ENCODE results near the gene SNN.
A peak's percentile ranks its signal among the peaks of the same experiment; 100 is the strongest.

The SNN gene

DNA sequence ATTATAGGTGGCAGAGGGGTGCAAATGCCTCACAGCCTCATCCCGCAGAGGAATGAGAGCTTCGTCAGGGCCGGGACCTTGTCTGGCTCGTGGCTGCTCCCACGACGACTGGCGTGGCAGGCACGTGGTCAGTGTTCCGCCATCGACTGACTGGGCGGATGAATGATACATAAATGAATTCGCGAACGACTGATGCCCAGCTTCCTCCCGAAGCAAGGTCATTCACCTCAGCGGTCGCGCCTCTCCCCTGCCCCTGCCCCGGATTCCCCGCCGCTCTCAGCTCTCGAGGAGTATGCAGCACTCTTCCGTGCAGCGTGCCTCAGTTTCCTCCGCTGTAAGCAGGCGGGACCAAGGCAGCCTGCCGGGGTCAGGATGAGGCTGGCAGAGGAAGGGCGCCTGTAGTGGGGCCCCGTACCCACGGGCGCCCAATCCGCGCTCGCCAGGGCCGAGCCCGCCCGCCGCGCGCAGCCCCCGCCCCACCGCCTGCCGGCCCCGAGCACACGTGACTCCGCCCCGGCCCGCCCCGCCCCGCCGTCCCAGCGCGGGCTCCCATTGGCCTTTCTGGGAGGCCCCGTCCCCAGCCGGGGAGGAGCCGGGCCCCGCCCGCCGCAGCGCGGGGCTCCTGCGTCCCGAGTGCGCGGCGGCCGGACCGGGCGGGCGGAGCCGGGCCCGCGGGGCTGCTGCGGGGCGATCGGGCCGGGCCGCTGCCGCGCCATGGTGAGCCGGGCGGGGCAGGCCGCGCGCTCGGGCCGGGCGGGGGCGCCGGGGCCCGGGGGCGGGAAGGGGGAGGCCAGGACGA lies at the start of gene SNN:
Gene SNN, plus strand, starts transcription at position 632 of the 799 bp plus-strand sequence. CDS start 7,605 bp downstream, outside the sequence.
- peak within 1 kb of the TSS; percentile 67 for H3K4me3 ChIP-seq (ENCODE audit: low read length)
- TF ChIP-seq, protein P1, sequence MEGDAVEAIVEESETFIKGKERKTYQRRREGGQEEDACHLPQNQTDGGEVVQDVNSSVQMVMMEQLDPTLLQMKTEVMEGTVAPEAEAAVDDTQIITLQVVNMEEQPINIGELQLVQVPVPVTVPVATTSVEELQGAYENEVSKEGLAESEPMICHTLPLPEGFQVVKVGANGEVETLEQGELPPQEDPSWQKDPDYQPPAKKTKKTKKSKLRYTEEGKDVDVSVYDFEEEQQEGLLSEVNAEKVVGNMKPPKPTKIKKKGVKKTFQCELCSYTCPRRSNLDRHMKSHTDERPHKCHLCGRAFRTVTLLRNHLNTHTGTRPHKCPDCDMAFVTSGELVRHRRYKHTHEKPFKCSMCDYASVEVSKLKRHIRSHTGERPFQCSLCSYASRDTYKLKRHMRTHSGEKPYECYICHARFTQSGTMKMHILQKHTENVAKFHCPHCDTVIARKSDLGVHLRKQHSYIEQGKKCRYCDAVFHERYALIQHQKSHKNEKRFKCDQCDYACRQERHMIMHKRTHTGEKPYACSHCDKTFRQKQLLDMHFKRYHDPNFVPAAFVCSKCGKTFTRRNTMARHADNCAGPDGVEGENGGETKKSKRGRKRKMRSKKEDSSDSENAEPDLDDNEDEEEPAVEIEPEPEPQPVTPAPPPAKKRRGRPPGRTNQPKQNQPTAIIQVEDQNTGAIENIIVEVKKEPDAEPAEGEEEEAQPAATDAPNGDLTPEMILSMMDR (conservative IDR thresholded peaks at IDR 0.05; ENCODE audit: low read depth, low read length) = no peak
- no peak for DNase-seq (ENCODE audit: low read depth)

DNA sequence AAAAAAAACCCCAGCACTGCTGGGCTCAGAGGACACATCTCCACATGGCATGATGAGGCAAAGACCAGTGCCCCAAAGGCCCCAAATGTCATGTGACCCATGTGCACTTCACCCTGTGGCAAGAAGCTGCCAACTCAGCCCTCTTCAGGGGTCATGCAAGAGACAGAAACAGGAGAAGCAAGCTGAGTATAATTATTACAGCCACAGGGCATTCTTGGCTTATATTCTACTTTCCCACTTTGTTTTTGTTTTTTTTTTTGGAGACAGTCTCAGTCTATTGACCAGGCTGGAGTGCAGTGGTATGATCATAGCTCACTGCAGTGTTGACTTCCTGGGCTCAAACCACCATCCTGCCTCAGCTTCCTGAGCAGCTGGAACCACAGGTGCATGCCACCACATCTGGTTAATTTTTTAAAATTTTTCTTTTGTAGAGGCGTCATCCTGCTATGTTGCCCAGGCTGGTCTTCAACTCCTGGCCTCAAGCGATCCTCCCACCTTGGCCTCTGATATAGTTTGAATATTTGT lies 48.9 kb upstream of the SNN start:
- DNase-seq (ENCODE audit: low read depth) = no peak
- TF ChIP-seq, protein P1 (conservative IDR thresholded peaks at IDR 0.05; ENCODE audit: low read depth, low read length) = no peak
- no peak overlapping the region for H3K4me3 ChIP-seq (ENCODE audit: low read length)

DNA sequence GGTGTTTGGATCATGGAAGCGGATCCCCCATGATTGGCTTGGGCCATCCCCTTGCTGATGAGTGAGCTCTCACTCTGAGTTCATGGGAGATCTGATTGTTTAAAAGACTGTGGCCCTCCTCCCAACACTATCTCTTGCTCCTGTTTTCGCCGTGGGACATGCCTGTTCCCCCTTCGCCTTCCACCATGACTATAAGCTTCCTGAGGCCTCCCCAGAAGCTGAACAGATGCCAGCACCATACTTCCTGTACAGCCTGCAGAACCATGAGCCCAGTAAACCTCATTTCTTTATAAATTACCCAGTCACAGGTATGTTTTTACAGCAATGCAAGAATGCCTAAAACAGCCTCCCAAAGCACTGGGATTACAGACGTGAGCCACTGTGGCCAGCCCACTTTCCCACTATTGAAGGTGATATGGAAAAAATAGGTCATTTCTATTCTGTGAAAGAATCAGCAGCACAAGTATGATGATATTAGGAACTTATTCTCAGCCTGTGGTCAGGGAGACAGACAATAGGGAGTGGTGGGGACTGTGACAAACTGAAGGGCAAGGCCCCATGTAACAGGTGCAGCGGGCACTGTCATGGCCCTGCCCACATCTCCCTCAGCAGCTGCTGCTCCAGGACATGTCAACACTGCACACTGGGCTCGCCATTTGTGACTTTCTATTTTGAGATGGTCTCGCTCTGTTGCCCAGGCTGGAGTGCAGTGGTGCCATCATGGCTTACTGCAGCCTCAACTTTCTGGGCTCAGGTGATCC lies 47.8 kb upstream of the SNN start:
- no peak for DNase-seq (ENCODE audit: low read depth)
- H3K4me3 ChIP-seq (ENCODE audit: low read length) = no peak overlapping the region
- TF ChIP-seq, protein P1 (conservative IDR thresholded peaks at IDR 0.05; ENCODE audit: low read depth, low read length) = no peak

DNA sequence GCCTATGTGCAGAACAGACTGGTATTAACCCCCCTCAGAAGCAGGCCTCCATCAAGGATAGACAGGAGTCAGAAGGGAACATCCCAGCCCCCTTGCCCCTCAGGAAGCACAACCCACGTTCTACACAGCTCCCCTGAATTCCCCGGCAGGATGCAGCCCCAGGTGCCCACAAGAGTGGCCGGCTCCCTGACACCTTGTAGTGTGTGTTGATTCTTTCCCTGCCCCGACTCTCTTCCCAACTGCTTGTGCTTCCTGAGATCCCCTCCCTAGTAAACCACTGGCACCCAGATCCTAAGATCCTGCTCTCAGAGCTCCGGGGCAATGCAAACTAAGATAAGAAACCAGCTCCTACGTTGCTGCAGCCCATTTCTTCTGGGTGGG lies 46.7 kb upstream of the SNN start:
- TF ChIP-seq, protein P1 (conservative IDR thresholded peaks at IDR 0.05; ENCODE audit: low read depth, low read length) = no peak
- no peak overlapping the region for H3K4me3 ChIP-seq (ENCODE audit: low read length)
- no peak for DNase-seq (ENCODE audit: low read depth)

DNA sequence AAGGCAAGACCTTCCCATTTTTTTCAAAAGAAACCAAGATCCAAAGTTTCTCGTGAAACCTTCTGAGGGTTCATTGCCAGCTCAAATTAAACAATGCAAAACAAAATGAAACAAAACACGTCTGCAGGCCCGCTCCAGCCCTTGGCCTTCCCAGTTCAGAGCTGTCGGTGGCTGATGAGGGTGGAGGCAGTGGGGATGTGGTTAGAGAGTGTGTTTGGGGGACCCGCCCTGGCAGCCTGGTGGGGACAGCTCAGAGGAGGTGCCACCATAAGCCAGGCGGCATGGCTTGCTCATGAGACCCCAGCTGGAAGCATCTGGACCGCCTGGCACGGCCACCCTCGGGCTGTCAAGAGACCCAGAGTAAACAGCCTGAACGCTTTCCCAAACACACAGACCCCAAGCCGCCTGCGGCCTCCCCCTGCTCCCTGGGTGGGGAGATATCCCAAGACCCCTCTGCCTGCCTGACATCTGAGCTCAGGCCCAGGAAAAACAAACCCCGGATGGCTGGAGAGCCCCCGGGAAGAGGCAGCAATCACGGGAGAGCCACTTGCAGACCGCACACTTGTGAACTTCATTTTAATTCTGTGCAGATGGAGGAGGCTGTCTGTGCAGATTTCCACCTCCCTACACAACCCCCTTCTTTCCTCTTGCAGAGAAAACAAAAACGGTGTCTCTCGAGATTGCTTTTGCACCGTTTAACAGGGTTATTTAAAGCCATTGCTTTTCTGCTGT lies 46.2 kb upstream of the SNN start:
- TF ChIP-seq, protein P1 (conservative IDR thresholded peaks at IDR 0.05; ENCODE audit: low read depth, low read length) = no peak
- DNase-seq (ENCODE audit: low read depth) = no peak
- no peak overlapping the region for H3K4me3 ChIP-seq (ENCODE audit: low read length)

DNA sequence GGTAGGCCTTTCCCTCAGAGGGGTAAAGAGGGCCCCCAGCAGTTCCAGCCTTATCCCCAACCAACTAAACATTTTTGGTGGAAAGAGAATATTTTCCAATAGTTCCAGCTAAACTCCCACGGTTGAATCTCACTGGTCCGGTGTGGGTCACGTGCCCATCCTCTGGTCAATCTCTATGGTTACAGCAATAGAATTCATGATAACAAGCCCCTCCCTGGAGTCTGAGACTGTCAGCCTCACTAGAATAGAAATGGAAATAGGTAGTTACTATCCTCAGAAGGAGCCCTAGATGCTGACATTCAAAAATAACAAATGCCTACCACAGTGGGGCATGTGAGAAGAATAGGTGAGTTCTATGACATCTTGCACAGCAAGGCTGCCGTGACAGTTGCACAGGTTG lies 44.0 kb upstream of the SNN start:
- no peak overlapping the region for H3K4me3 ChIP-seq (ENCODE audit: low read length)
- TF ChIP-seq, protein P1 (conservative IDR thresholded peaks at IDR 0.05; ENCODE audit: low read depth, low read length) = no peak
- no peak for DNase-seq (ENCODE audit: low read depth)
